Endodermal cell (in vitro differentiated cells): ENCODE data around the gene GTPBP10. TPM values are rescaled to one million over a fixed set of nuclear protein-coding genes. Genes with fewer than 3 reads are reported as not detected.

ENCODE experiments used
- DNase-seq: peaks from one replicate; pipeline ENCODE4 v3.0.0-alpha.2; 2017
- H3K27ac ChIP-seq: 2 replicates; pipeline ENCODE4 v1.5.1; 2013; ENCODE audit warnings: mild to moderate bottlenecking, low read depth, low read length, moderate library complexity
- H3K27me3 ChIP-seq: 2 replicates; pipeline ENCODE4 v1.6.1; 2013; ENCODE audit warnings: mild to moderate bottlenecking, low read length, moderate library complexity; ENCODE audit not compliant: insufficient read depth, control insufficient read depth, poor library complexity, severe bottlenecking
- H3K36me3 ChIP-seq: 2 replicates; pipeline ENCODE4 v1.7.0; 2013; ENCODE audit warnings: mild to moderate bottlenecking, low read length, moderate library complexity; ENCODE audit not compliant: control insufficient read depth, insufficient read depth
- H3K4me1 ChIP-seq: one replicate; pipeline ENCODE4 v1.7.0; 2013; ENCODE audit warnings: low read length; ENCODE audit not compliant: control insufficient read depth, insufficient read depth
- H3K4me3 ChIP-seq: 2 replicates; pipeline ENCODE4 v1.5.1; 2013; ENCODE audit warnings: mild to moderate bottlenecking, low read length, moderate library complexity
- H3K9ac ChIP-seq: 2 replicates; pipeline ENCODE4 v1.6.1; 2013; ENCODE audit warnings: mild to moderate bottlenecking, low read length, moderate library complexity; ENCODE audit not compliant: poor library complexity, severe bottlenecking; ENCODE audit errors: extremely low read depth
- H3K9me3 ChIP-seq: 2 replicates; pipeline ENCODE4 v1.6.1; 2013; ENCODE audit warnings: mild to moderate bottlenecking, low read length, moderate library complexity; ENCODE audit not compliant: control insufficient read depth
- H3K27ac Mint-ChIP-seq: 2 replicates; pipeline ENCODE4 v1.8.0; 2020; ENCODE audit warnings: mixed read lengths
- H3K27me3 Mint-ChIP-seq: 2 replicates; pipeline ENCODE4 v1.8.0; 2021; ENCODE audit warnings: mild to moderate bottlenecking, mixed read lengths; ENCODE audit not compliant: insufficient read depth
- H3K36me3 Mint-ChIP-seq: 2 replicates; pipeline ENCODE4 v1.8.0; 2020; ENCODE audit warnings: low read depth, mixed read lengths
- H3K4me1 Mint-ChIP-seq: 2 replicates; pipeline ENCODE4 v1.8.0; 2020; ENCODE audit warnings: mixed read lengths
- H3K4me3 Mint-ChIP-seq: 2 replicates; pipeline ENCODE4 v1.8.0; 2020; ENCODE audit warnings: mild to moderate bottlenecking, moderate library complexity, mixed read lengths
- H3K9me3 Mint-ChIP-seq: 2 replicates; pipeline ENCODE4 v1.8.0; 2020; ENCODE audit warnings: mild to moderate bottlenecking, mixed read lengths
- CTCF ChIP-seq: fragments of 200-600 bp; sonication (generic); conservative IDR thresholded peaks from 2 replicates; pipeline ENCODE4 v1.5.0; 2021; ENCODE audit warnings: antibody characterized with exemption, mild to moderate bottlenecking
- WGBS, 2 experiments: methylation state at CpG; one replicate each; pipeline versions ENCODE4 v1.1.5 to v1.1.7; 2013; ENCODE audit warnings: missing lambda C conversion rate in 2 of 2, mixed read lengths in 1 of 2; ENCODE audit not compliant: insufficient coverage in 1 of 2, insufficient read length in 1 of 2; 5-methylcytosine and 5-hydroxymethylcytosine counted together
- total RNA-seq, 2 donors: library from RNA; stranded (reverse); fragmentation: NEBNext Ultra II Directional in 1 of 2; extraction: Animal tissue kit (Norgen Biotek cat#: 25700) in 1 of 2; gene quantifications; 2 replicates in 1 of 2; 3 replicates in 1 of 2; pipeline ENCODE4 v1.2.1, GENCODE V29; 2021

The GTPBP10 gene
- total RNA-seq, 2 donors from 2014 or later = 24.5 to 26.3 TPM

- no peak for TF ChIP-seq CTCF
- H3K27ac ChIP-seq = no peak overlapping the region
- no peak overlapping the region for H3K27ac Mint-ChIP-seq
- H3K36me3 Mint-ChIP-seq = peaks cover 6% of the 10 kb centered on the region
- no peaks in the 10 kb centered on the region for H3K27me3 Mint-ChIP-seq
- no peaks in the 10 kb centered on the region for H3K27me3 ChIP-seq
- H3K9me3 ChIP-seq = no peaks in the 10 kb centered on the region
- H3K4me3 Mint-ChIP-seq = no peak overlapping the region
- no peaks in the 10 kb centered on the region for H3K4me1 Mint-ChIP-seq
- no peak overlapping the region for H3K9ac ChIP-seq
- H3K4me3 ChIP-seq = no peak overlapping the region
- no peaks in the 10 kb centered on the region for H3K4me1 ChIP-seq
- no peak for DNase-seq
- H3K36me3 ChIP-seq = peaks cover 6% of the 10 kb centered on the region
- peaks cover 9% of the 10 kb centered on the region for H3K9me3 Mint-ChIP-seq
Measured at GRCh38 chr7:90390926-90391325, 44.4 kb downstream of the GTPBP10 start.

DNA sequence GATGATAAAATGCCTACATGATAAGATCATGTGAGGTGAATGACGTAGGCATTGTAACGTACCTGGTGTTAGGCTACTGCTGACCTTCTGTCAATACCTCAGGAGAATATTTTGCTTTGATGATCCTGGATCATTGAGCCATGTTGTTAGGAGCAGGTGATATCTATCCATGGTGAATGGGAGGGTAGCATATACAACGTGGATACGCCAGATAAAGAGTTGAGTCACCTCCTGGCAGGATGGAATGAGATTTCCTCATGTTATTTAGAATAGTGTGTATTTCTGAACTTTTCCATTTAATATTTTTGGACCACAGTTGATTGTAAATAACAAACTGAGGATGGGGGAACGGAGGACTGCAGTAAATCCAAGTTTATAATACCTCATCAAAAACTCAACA lies 45.0 kb downstream of the GTPBP10 start:
- Histone ChIP-seq H3K27ac (no peak overlapping the region), H3K9ac (no peak overlapping the region), H3K36me3 (peaks cover under 1% of the 10 kb centered on the region), H3K4me3 (no peak overlapping the region), H3K9me3 (no peaks in the 10 kb centered on the region), H3K4me1 (no peaks in the 10 kb centered on the region), H3K27me3 (no peaks in the 10 kb centered on the region)
- H3K4me3 Mint-ChIP-seq = no peak overlapping the region
- no peak for TF ChIP-seq CTCF
- H3K27ac Mint-ChIP-seq = no peak overlapping the region
- peaks cover 2% of the 10 kb centered on the region for H3K36me3 Mint-ChIP-seq
- H3K4me1 Mint-ChIP-seq = no peaks in the 10 kb centered on the region
- H3K9me3 Mint-ChIP-seq = peaks cover 9% of the 10 kb centered on the region
- 91 to 94% methylated on average over 2 to 4 of the region's 5 CpGs for WGBS, 2 experiments
- no peaks in the 10 kb centered on the region for H3K27me3 Mint-ChIP-seq
- no peak for DNase-seq

DNA sequence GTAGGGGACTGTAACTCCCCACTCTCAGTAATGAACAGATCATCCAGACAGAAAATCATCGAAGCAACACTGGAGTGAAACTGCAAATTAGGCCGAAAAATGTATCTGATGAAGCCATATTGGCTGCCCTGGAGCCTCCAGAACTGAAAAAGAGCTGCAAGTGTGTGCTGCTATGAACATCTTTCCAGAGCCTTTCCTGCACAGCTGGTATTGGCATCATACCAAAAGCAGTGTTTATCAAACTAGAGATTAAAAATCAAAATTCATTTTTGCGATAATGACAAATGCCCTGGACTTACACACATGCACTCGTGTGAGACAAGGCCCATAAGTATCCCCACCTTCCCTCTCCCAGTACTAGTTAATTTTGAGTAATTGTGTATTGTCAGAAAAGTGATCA lies 49.9 kb downstream of the GTPBP10 start:
- Histone ChIP-seq H3K36me3 (no peaks in the 10 kb centered on the region), H3K27ac (no peak overlapping the region), H3K4me1 (no peaks in the 10 kb centered on the region), H3K9ac (no peak overlapping the region), H3K27me3 (peaks cover 16% of the 10 kb centered on the region), H3K4me3 (no peak overlapping the region), H3K9me3 (peaks cover 9% of the 10 kb centered on the region)
- DNase-seq = no peak
- WGBS, 2 experiments = 95 to 100% methylated on average over 2 to 4 of the region's 4 CpGs
- Mint-ChIP-seq H3K36me3 (peaks cover 2% of the 10 kb centered on the region), H3K4me3 (no peak overlapping the region), H3K4me1 (no peaks in the 10 kb centered on the region), H3K9me3 (peaks cover 9% of the 10 kb centered on the region), H3K27me3 (peaks cover 26% of the 10 kb centered on the region), H3K27ac (no peak overlapping the region)
- TF ChIP-seq CTCF = no peak
